HL-60 (cell line): ENCODE results near the gene PHF24.
A peak's percentile ranks its signal among the peaks of the same experiment; 100 is the strongest.
"Not testable (repeated sequence)": the region's sequence is repeated elsewhere in the genome, so short reads cannot be mapped to it uniquely, and the experiment has no call there.

Source experiments
- DNase-seq, 2 experiments: peaks; one replicate each; pipeline ENCODE4 v3.0.0-alpha.2; 2010 to 2020; ENCODE audit warnings: low read depth in 1 of 2, low spot score in 1 of 2
- H3K27ac ChIP-seq: fragments of 250-450 bp; sonication (Bioruptor Pico); replicated peaks from 2 replicates; pipeline ENCODE4 v1.5.1; 2020; ENCODE audit warnings: mild to moderate bottlenecking, moderate library complexity
- H3K27me3 ChIP-seq: fragments of 250-450 bp; sonication (Bioruptor Pico); 2 replicates; pipeline ENCODE4 v1.5.1; 2021; ENCODE audit warnings: mild to moderate bottlenecking, moderate library complexity; ENCODE audit not compliant: insufficient read depth, poor library complexity, severe bottlenecking
- H3K4me3 ChIP-seq: replicated peaks from 2 replicates; pipeline ENCODE4 v1.5.1; 2011; ENCODE audit warnings: mild to moderate bottlenecking, control low read depth, low read length; ENCODE audit not compliant: insufficient read depth
- GABPA ChIP-seq: IDR thresholded peaks from 2 replicates; pipeline ENCODE4 v1.6.1; 2012; ENCODE audit warnings: low read depth
- POLR2AphosphoS5 ChIP-seq: IDR thresholded peaks from 2 replicates; pipeline ENCODE4 v1.6.1; 2012; ENCODE audit warnings: low read depth
- SPI1 ChIP-seq: IDR thresholded peaks from 2 replicates; pipeline ENCODE4 v1.6.1; 2012; ENCODE audit warnings: low read depth, mild to moderate bottlenecking, borderline replicate concordance
- TF ChIP-seq, protein P1 (sequence below): IDR thresholded peaks from one replicate; pipeline ENCODE4 v1.5.1; 2011; ENCODE audit warnings: low read length, control low read depth, inconsistent platforms; ENCODE audit not compliant: insufficient read depth
- TF ChIP-seq, protein P2 (sequence below): IDR thresholded peaks from 2 replicates; pipeline ENCODE4 v1.6.1; 2012; ENCODE audit warnings: low read depth; ENCODE audit not compliant: insufficient replicate concordance

PHF24 gene

DNA sequence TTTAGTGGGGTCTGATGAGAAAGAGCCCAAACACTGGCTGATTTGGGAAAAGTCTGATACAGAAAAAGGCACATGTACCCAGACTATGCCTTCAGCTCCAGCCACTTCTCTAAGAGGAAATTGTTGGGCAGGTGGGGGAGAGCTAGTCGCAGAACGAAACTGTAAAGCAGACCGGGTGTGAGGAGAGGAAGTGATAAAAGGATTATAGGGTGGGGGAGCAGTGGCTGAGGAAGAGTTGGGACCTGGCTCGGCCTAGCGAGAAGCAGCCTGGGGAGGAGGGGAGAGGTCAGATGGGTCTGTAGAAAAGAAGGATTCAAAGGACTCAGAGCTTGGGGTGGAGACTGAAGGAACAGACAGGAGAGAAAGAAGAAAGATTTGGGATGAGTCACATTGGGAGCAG is 65.4 kb downstream of the PHF24 start:
- DNase-seq = peak in 1 of 2 experiments; percentile 64
- H3K27ac ChIP-seq, H3K4me3 ChIP-seq: not testable (repeated sequence)

DNA sequence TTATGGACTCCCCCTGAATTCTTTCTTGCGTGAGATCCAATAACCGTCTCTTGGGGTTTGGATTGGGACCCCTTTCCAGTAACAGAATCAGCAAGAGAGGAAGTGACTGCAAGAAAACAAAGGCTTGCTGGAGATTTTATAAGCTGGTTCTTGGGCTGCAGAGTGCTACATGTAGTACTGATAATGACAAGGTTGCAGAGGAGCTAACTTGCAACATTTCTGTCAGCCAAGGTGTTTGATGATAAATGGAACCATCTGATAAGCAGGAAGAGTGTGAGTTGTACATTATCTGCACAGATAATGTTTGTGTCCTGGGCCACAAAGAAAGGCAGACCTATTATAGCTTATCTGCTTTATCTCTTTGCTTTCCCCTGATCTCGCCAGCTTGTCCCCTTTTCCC is 68.6 kb downstream of the PHF24 start:
- 0 out of 2 replicates have a peak, but pooled peaks have one; percentile 11 for TF ChIP-seq SPI1
- TF ChIP-seq POLR2AphosphoS5 = no peak
- TF ChIP-seq GABPA = no peak
- TF ChIP-seq, protein P1, sequence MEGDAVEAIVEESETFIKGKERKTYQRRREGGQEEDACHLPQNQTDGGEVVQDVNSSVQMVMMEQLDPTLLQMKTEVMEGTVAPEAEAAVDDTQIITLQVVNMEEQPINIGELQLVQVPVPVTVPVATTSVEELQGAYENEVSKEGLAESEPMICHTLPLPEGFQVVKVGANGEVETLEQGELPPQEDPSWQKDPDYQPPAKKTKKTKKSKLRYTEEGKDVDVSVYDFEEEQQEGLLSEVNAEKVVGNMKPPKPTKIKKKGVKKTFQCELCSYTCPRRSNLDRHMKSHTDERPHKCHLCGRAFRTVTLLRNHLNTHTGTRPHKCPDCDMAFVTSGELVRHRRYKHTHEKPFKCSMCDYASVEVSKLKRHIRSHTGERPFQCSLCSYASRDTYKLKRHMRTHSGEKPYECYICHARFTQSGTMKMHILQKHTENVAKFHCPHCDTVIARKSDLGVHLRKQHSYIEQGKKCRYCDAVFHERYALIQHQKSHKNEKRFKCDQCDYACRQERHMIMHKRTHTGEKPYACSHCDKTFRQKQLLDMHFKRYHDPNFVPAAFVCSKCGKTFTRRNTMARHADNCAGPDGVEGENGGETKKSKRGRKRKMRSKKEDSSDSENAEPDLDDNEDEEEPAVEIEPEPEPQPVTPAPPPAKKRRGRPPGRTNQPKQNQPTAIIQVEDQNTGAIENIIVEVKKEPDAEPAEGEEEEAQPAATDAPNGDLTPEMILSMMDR = no peak
- TF ChIP-seq, protein P2, sequence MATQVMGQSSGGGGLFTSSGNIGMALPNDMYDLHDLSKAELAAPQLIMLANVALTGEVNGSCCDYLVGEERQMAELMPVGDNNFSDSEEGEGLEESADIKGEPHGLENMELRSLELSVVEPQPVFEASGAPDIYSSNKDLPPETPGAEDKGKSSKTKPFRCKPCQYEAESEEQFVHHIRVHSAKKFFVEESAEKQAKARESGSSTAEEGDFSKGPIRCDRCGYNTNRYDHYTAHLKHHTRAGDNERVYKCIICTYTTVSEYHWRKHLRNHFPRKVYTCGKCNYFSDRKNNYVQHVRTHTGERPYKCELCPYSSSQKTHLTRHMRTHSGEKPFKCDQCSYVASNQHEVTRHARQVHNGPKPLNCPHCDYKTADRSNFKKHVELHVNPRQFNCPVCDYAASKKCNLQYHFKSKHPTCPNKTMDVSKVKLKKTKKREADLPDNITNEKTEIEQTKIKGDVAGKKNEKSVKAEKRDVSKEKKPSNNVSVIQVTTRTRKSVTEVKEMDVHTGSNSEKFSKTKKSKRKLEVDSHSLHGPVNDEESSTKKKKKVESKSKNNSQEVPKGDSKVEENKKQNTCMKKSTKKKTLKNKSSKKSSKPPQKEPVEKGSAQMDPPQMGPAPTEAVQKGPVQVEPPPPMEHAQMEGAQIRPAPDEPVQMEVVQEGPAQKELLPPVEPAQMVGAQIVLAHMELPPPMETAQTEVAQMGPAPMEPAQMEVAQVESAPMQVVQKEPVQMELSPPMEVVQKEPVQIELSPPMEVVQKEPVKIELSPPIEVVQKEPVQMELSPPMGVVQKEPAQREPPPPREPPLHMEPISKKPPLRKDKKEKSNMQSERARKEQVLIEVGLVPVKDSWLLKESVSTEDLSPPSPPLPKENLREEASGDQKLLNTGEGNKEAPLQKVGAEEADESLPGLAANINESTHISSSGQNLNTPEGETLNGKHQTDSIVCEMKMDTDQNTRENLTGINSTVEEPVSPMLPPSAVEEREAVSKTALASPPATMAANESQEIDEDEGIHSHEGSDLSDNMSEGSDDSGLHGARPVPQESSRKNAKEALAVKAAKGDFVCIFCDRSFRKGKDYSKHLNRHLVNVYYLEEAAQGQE = no peak
- Histone ChIP-seq H3K27ac (no peak overlapping the region), H3K4me3 (no peak overlapping the region), H3K27me3 (no peaks in the 10 kb centered on the region)
- DNase-seq = no peak

More for the DNA sequence above, 65.4 kb downstream of the PHF24 start:
- not testable (repeated sequence) for H3K27me3 ChIP-seq
- TF ChIP-seq SPI1 = peak; percentile 91

DNA sequence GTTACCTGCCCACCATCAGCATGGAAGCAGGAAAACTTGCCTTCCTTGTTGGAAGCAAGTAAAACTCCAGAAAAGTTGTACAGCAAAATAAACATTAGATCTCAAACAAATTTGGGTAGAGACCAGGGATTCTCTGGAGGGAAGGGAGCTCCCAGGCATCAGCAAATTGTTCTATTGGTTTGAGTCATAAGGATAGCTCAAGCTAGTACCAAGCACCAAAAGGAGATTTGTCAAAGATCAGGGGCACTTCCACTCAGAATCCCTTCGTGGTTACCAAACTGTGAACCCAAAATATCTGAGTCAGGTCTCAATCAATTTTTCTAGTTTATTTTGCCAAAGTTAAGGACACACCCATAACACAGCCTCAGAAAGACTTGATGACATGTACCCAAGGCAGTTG is 69.3 kb downstream of the PHF24 start:
- DNase-seq = no peak
- Histone ChIP-seq H3K27ac (no peak overlapping the region), H3K4me3 (no peak overlapping the region), H3K27me3 (no peaks in the 10 kb centered on the region)
- TF ChIP-seq SPI1 = no peak

DNA sequence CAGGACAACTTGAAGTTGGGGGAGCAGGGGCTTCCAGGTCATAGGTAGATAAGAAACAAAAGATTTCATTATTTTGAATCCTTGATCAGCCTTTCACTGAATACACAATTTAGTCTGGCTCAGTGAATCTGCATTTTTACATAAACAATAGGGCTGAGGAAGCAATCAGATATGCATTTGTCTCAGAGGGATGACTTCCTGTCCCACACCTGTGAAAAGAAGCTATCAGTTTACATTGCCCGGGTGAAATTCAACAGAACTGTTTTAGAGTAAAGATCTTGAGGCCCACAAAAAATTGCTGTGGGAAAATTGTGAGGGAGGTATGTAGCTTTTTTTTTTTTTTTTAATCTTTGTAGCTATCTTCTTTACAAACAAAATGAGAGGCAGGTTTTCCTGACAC is 69.8 kb downstream of the PHF24 start:
- no peak for DNase-seq
- Histone ChIP-seq H3K4me3 (no peak overlapping the region), H3K27me3 (no peaks in the 10 kb centered on the region), H3K27ac (no peak overlapping the region)
- no peak for TF ChIP-seq POLR2AphosphoS5
- no peak for TF ChIP-seq GABPA
- TF ChIP-seq SPI1 = no peak
- TF ChIP-seq, protein P1 = no peak
- TF ChIP-seq, protein P2 = no peak

DNA sequence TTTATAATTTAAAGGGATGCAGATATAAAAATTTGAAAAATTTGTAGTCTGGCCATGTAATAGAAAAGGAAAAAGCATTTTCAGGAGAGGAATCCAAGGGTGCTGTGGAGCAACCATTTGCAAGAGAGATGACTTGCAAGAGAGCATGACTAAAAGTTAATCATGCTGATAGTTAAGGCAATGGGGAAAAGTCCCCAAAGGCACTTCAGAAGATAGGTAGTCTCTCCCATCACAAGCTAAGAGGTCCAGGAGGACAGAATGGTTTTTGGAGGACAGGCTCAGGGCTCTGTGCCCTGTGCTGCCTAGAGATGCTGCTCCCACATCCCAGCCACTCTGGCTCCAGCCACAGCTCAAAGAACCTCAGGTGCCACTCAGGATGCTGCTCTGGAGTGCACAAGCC is 70.3 kb downstream of the PHF24 start:
- TF ChIP-seq, protein P2 = no peak
- TF ChIP-seq, protein P1 = no peak
- TF ChIP-seq POLR2AphosphoS5 (no peak), GABPA (no peak), SPI1 (no peak)
- no peak overlapping the region for H3K27ac ChIP-seq
- H3K4me3 ChIP-seq = no peak overlapping the region
- DNase-seq = no peak
- H3K27me3 ChIP-seq = no peaks in the 10 kb centered on the region
